Measurements from ENCODE around the gene PRDM5. TPM values are rescaled to one million over a fixed set of nuclear protein-coding genes. Genes with fewer than 3 reads are reported as not detected.

The PRDM5 gene
- total RNA-seq, 1 experiment from 2014 or later = 8.3 TPM

GRCh38 chr4:120736312-120736711, 186.2 kb downstream of the PRDM5 start:
- Mint-ChIP-seq H3K27ac (ENCODE audit: unreplicated experiment) (no peak overlapping the region), H3K9me3 (ENCODE audit: low read depth, unreplicated experiment) (no peaks in the 10 kb centered on the region), H3K4me1 (ENCODE audit: low read depth, unreplicated experiment) (no peaks in the 10 kb centered on the region), H3K36me3 (ENCODE audit: insufficient read depth, unreplicated experiment) (no peaks in the 10 kb centered on the region), H3K27me3 (ENCODE audit: unreplicated experiment) (no peaks in the 10 kb centered on the region), H3K4me3 (ENCODE audit: low read depth, unreplicated experiment) (no peak overlapping the region)
- no TSS peak for BruUV-seq (replicated peaks)
- TF ChIP-seq, protein P1, sequence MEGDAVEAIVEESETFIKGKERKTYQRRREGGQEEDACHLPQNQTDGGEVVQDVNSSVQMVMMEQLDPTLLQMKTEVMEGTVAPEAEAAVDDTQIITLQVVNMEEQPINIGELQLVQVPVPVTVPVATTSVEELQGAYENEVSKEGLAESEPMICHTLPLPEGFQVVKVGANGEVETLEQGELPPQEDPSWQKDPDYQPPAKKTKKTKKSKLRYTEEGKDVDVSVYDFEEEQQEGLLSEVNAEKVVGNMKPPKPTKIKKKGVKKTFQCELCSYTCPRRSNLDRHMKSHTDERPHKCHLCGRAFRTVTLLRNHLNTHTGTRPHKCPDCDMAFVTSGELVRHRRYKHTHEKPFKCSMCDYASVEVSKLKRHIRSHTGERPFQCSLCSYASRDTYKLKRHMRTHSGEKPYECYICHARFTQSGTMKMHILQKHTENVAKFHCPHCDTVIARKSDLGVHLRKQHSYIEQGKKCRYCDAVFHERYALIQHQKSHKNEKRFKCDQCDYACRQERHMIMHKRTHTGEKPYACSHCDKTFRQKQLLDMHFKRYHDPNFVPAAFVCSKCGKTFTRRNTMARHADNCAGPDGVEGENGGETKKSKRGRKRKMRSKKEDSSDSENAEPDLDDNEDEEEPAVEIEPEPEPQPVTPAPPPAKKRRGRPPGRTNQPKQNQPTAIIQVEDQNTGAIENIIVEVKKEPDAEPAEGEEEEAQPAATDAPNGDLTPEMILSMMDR (IDR thresholded peaks at IDR 0.05; ENCODE audit: unreplicated experiment) = no peak
- CTCF ChIA-PET = no interaction called here
- intact Hi-C loops (cut with micrococcal nuclease; ENCODE audit: unreplicated experiment) = no loop called here
- no peak for DNase-seq

DNA sequence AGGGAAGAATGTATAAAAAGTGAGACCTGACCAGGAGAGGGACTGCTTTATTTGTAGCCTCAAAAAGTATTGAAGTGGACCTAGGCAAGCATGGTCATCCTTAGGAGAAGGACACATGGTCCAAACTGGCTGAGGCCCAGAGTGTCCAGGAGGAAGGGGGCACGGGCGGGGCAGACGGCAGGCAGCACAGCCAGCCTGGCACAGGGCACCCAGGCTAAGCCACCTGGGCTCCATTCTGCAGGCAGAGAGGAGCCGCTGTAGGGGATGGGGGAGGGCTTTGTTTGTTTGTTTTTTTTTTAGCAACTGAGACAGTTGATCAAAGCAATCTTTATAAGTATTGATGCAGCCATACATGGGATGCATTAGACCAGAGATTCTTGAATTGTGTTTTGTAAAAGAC, 188.6 kb downstream of the PRDM5 start:
- no TSS peak for BruUV-seq (replicated peaks)
- no peaks in the 10 kb centered on the region for H3K9me3 Mint-ChIP-seq (ENCODE audit: low read depth, unreplicated experiment)
- no peak overlapping the region for H3K27ac Mint-ChIP-seq (ENCODE audit: unreplicated experiment)
- TF ChIP-seq, protein P1 (IDR thresholded peaks at IDR 0.05; ENCODE audit: unreplicated experiment) = no peak
- no peaks in the 10 kb centered on the region for H3K4me1 Mint-ChIP-seq (ENCODE audit: low read depth, unreplicated experiment)
- intact Hi-C loops (cut with micrococcal nuclease; ENCODE audit: unreplicated experiment) = no loop called here
- H3K4me3 Mint-ChIP-seq (ENCODE audit: low read depth, unreplicated experiment) = no peak overlapping the region
- CTCF ChIA-PET = no interaction called here
- DNase-seq = no peak
- H3K36me3 Mint-ChIP-seq (ENCODE audit: insufficient read depth, unreplicated experiment) = no peaks in the 10 kb centered on the region
- H3K27me3 Mint-ChIP-seq (ENCODE audit: unreplicated experiment) = no peaks in the 10 kb centered on the region

DNA sequence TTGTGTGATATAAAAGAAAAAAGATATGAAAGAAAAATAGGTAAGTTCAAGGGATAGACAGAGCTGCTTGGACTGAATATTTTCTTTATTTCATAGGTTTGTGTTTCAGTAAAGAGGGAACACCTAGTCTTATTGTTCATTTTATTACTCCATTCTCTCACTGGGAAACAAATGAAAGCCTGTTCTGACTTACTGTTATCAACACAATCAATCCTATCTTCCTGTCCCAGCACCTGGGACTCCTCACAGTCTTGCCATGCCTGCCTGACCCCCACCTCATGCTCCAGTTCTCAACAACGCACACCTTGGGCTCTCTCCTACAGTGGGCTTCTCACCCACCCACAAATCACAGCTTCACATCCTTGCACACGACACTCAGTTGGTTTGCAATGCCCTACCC, 189.5 kb downstream of the PRDM5 start:
- TF ChIP-seq, protein P1 (IDR thresholded peaks at IDR 0.05; ENCODE audit: unreplicated experiment) = no peak
- Mint-ChIP-seq H3K27ac (ENCODE audit: unreplicated experiment) (no peak overlapping the region), H3K4me1 (ENCODE audit: low read depth, unreplicated experiment) (no peaks in the 10 kb centered on the region), H3K9me3 (ENCODE audit: low read depth, unreplicated experiment) (no peaks in the 10 kb centered on the region), H3K27me3 (ENCODE audit: unreplicated experiment) (no peaks in the 10 kb centered on the region), H3K4me3 (ENCODE audit: low read depth, unreplicated experiment) (no peak overlapping the region), H3K36me3 (ENCODE audit: insufficient read depth, unreplicated experiment) (no peaks in the 10 kb centered on the region)
- BruUV-seq (replicated peaks) = no TSS peak
- intact Hi-C loops (cut with micrococcal nuclease; ENCODE audit: unreplicated experiment) = no loop called here
- no peak for DNase-seq
- CTCF ChIA-PET = no interaction called here

DNA sequence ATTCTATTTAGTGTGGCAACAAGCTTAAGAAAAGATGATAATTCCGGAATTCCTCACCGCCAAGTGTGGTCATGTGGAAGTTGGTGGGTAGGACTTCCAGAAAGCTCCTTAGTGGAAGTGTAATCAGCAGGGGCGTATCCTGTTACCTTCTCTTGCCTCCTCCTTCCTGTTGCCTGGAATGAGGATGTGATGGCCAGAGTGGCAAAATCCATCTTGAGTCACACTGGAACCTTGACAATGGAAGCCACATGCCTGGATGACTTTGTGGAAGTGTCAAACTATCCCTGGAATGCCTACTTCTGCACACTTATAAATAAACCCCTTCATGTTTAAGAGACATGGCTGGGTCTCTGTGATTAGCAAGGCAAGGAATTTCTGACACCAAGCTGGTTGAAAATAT, 191.0 kb downstream of the PRDM5 start:
- Mint-ChIP-seq H3K4me1 (ENCODE audit: low read depth, unreplicated experiment) (no peaks in the 10 kb centered on the region), H3K4me3 (ENCODE audit: low read depth, unreplicated experiment) (no peak overlapping the region), H3K9me3 (ENCODE audit: low read depth, unreplicated experiment) (no peaks in the 10 kb centered on the region), H3K36me3 (ENCODE audit: insufficient read depth, unreplicated experiment) (no peaks in the 10 kb centered on the region), H3K27ac (ENCODE audit: unreplicated experiment) (no peak overlapping the region), H3K27me3 (ENCODE audit: unreplicated experiment) (no peaks in the 10 kb centered on the region)
- CTCF ChIA-PET = no interaction called here
- no peak for DNase-seq
- BruUV-seq (replicated peaks) = no TSS peak
- intact Hi-C loops (cut with micrococcal nuclease; ENCODE audit: unreplicated experiment) = no loop called here
- TF ChIP-seq, protein P1 (IDR thresholded peaks at IDR 0.05; ENCODE audit: unreplicated experiment) = no peak
